ENCODE data around the gene MPP3.
"Not testable (repeated sequence)": the region's sequence is repeated elsewhere in the genome, so short reads cannot be mapped to it uniquely, and the experiment has no call there.

MPP3 gene

GRCh38 chr17:43808076-43808475 is 24.9 kb downstream of the MPP3 start:
- DNase-seq (ENCODE audit: low read depth in 2 of 2), result no peak

GRCh38 chr17:43805117-43805516 is 27.8 kb downstream of the MPP3 start:
- no peak for DNase-seq (ENCODE audit: low read depth in 2 of 2)

- no peak for DNase-seq (ENCODE audit: low read depth in 2 of 2)
These were observed 29.2 kb downstream of the MPP3 start for GRCh38 chr17:43803758-43804157.

GRCh38 chr17:43801844-43802243 is 31.1 kb downstream of the MPP3 start:
- DNase-seq (ENCODE audit: low read depth in 2 of 2), result no peak

- no peak for DNase-seq (ENCODE audit: low read depth in 2 of 2)
These were observed 32.2 kb downstream of the MPP3 start for GRCh38 chr17:43800736-43801135.

GRCh38 chr17:43799047-43799446 is 33.9 kb downstream of the MPP3 start:
- DNase-seq (ENCODE audit: low read depth in 2 of 2), result no peak

GRCh38 chr17:43798024-43798423 is 34.9 kb downstream of the MPP3 start:
- DNase-seq (ENCODE audit: low read depth in 2 of 2), result not testable (repeated sequence)

GRCh38 chr17:43792668-43793067 is 40.3 kb downstream of the MPP3 start:
- DNase-seq (ENCODE audit: low read depth in 2 of 2), result not testable (repeated sequence)

- DNase-seq (ENCODE audit: low read depth in 2 of 2), result no peak
These were observed 41.4 kb downstream of the MPP3 start for GRCh38 chr17:43791589-43791988.

GRCh38 chr17:43790311-43790940 is 42.5 kb downstream of the MPP3 start:
- DNase-seq (ENCODE audit: low read depth in 2 of 2), result no peak

GRCh38 chr17:43789482-43789881 is 43.5 kb downstream of the MPP3 start:
- DNase-seq (ENCODE audit: low read depth in 2 of 2), result no peak

- DNase-seq (ENCODE audit: low read depth in 2 of 2), result no peak
These were observed 44.4 kb downstream of the MPP3 start for GRCh38 chr17:43788540-43788939.

- DNase-seq (ENCODE audit: low read depth in 2 of 2), result no peak
These were observed 45.2 kb downstream of the MPP3 start for GRCh38 chr17:43787728-43788127.

GRCh38 chr17:43784628-43785101 is 48.3 kb downstream of the MPP3 start:
- no peak for DNase-seq (ENCODE audit: low read depth in 2 of 2)

- DNase-seq (ENCODE audit: low read depth in 2 of 2), result no peak
These were observed 48.9 kb downstream of the MPP3 start for GRCh38 chr17:43784068-43784467.

- DNase-seq (ENCODE audit: low read depth in 2 of 2), result no peak
These were observed 49.8 kb downstream of the MPP3 start for GRCh38 chr17:43782913-43783680.

GRCh38 chr17:43780135-43780534 is 52.8 kb downstream of the MPP3 start, which contains the start of gene CFAP97D1:
CFAP97D1 (plus strand) TSS chr17:43780435; CDS start chr17:43780463, 28 bp downstream.
- DNase-seq (ENCODE audit: low read depth in 2 of 2), result no peak

GRCh38 chr17:43779145-43780125 is 53.5 kb downstream of the MPP3 start:
- no peak for DNase-seq (ENCODE audit: low read depth in 2 of 2)

- DNase-seq (ENCODE audit: low read depth in 2 of 2), result peak; percentile 46 to 51
These were observed 54.4 kb downstream of the MPP3 start, which contains the start of gene DUSP3 for GRCh38 chr17:43778337-43779144. DUSP3 (minus strand) TSS chr17:43778977; CDS start chr17:43778924, 53 bp downstream.

GRCh38 chr17:43774304-43775250 is 58.4 kb downstream of the MPP3 start:
- DNase-seq (ENCODE audit: low read depth in 2 of 2), result no peak

Data from stimulated activated CD8-positive, alpha-beta memory T cell treated with anti-CD3 and anti-CD28 coated beads, Interleukin-2, amount 100 ng/mL, for 1 hour (primary cell).